GM12873 (cell line): ENCODE measurements around the gene SLC19A1.
A peak's percentile ranks its signal among the peaks of the same experiment; 100 is the strongest.

Experiments used
- TF ChIP-seq, protein P1 (sequence below): IDR thresholded peaks from 2 replicates; pipeline ENCODE4 v1.5.1; 2012; ENCODE audit warnings: low read depth, mild to moderate bottlenecking, moderate library complexity, low read length, control low read depth; ENCODE audit not compliant: insufficient read depth; ENCODE audit errors: missing control alignments

SLC19A1 gene

GRCh38 chr21:45481566-45481965, 60.7 kb downstream of the SLC19A1 start:
- TF ChIP-seq, protein P1, sequence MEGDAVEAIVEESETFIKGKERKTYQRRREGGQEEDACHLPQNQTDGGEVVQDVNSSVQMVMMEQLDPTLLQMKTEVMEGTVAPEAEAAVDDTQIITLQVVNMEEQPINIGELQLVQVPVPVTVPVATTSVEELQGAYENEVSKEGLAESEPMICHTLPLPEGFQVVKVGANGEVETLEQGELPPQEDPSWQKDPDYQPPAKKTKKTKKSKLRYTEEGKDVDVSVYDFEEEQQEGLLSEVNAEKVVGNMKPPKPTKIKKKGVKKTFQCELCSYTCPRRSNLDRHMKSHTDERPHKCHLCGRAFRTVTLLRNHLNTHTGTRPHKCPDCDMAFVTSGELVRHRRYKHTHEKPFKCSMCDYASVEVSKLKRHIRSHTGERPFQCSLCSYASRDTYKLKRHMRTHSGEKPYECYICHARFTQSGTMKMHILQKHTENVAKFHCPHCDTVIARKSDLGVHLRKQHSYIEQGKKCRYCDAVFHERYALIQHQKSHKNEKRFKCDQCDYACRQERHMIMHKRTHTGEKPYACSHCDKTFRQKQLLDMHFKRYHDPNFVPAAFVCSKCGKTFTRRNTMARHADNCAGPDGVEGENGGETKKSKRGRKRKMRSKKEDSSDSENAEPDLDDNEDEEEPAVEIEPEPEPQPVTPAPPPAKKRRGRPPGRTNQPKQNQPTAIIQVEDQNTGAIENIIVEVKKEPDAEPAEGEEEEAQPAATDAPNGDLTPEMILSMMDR, result no peak

DNA sequence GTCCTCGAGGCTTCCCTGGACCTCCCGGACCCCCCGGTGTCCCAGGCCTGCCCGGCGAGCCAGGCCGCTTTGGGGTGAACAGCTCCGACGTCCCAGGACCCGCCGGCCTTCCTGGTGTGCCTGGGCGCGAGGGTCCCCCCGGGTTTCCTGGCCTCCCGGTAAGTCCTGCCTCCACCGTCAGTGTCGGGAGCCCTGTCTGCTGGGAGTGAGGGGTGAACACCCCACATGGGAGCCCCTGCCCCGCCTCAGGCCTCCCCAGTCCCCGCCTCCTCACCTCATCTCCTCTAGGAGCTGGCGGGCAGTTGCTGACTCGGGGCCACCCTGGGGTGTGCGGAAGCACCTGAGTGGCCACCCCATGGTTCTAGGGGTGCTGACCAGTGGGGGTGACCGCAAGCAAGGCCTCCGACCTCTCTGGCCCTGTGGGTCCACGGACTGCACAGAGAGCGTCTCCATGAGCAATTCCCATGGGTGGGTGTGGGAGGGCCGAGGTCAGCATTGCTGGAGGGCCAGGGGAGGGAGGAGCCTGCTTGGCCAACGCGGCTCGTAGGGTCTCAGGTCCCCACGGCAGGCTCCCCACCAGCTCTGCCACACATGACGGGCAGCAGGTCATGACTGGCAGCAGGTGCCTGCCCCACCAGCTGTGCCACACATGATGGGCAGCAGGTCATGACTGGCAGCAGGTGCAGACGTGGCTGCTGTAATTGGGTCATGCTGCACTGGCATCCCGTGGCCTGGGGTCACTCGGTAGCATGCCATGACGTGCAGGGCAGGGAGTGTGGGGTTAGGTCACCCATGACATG, 61.3 kb downstream of the SLC19A1 start:
- TF ChIP-seq, protein P1, result no peak

DNA sequence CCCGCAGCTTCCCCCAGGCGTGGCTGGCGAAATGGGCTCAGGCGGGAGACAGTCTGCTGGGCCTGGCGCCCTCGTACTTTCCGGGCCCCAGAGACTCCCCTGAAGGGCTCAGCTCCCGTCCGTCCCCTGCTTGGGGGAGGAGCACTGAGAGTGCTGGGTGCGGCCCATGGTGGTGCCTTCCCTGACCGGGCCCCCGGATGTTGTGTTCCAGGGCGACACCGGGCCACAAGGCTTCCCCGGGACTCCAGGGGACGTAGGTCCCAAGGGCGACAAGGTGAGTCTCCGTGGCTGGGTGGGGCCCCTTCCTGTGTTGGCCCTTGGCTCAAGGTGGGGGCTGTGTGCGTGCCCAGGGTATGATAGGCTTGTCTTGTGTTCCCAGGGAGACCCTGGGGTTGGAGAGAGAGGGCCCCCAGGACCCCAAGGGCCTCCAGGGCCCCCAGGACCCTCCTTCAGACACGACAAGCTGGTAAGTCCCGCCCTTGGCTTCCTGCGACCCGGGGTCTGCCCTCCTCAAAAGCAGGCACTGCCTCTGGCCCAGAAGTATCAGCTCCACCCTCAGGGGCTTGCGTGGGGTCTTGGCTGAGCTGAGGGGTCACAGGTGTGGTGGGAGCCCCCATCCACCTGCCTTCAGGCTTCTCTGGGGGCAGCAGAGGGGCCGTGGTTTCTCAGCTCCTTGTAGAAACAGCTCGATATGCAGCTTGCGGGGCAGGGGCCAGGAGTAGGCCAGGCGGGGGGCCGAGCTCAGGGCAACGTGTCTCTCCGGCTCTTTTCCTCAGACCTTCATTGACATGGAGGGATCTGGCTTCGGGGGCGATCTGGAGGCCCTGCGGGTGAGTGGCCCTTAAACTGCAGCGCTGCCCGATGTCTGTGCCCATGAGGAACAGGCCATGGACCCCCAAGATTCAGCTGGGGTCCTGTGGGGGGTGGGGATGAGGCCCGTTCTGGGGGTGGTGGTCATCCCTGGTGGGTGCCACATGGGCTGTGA, 62.3 kb downstream of the SLC19A1 start:
- TF ChIP-seq, protein P1, result no peak

- TF ChIP-seq, protein P1, result no peak
Measured at GRCh38 chr21:45478816-45479669, 63.2 kb downstream of the SLC19A1 start.

GRCh38 chr21:45478115-45478801, 64.0 kb downstream of the SLC19A1 start:
- TF ChIP-seq, protein P1, result peak; percentile 93

DNA sequence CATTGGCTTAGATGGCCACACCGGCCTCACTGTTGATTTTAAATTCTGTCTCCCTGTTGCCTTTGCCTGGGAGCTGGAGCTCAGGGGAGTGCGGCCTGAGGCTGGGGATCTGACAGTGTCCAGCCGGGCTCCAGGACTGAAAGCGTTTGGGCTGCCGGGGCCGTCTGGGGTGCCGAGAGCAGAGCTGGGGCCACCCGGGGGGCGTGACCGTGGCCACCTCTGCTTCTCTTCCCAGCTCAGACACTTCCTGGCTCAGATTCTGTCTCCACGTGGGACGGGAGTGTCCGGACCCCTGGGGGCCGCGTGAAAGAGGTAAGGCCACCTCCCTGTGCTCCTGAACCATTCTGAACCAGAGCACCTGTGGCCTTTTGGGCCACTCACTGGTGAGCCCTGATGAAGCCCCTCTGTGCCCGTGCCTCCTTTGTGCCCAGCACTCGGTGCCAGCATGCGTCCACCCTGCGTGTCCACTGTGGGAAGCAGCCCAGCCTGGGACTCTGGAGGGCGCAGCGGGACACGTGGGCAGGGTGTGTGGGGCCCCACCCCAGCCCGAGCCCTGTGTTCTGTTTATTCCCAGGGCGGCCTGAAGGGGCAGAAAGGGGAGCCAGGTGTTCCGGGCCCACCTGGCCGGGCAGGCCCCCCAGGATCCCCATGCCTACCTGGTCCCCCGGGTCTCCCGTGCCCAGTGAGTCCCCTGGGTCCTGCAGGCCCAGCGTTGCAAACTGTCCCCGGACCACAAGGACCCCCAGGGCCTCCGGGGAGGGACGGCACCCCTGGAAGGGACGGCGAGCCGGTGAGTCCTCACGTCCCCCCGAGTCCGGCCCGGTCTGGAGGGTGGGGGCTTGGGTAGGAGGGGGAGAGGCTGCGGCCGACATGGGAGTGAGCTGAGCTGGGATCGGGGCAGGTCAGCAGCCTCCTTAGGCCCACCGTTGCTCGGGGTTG, 64.8 kb downstream of the SLC19A1 start:
- TF ChIP-seq, protein P1, result no peak
